Activated B cell treated with CpG ODN at 0.5 μM for 24 hours (primary cell): Measurements from ENCODE around the gene SLC23A3. TPM values are rescaled to one million over a fixed set of nuclear protein-coding genes. Genes with fewer than 3 reads are reported as not detected.

ENCODE experiments used
- ATAC-seq: fragments of 200-7000 bp; cut with Tn5 transposase; one replicate; pipeline ENCODE4 v1.10.0; 2021; ENCODE audit warnings: low read depth, mild to moderate bottlenecking, moderate library complexity
- CTCF ChIA-PET: fragments of 350-600 bp; sonication (Branson Sonifier 250); formaldehyde crosslinking; loops from one replicate; lab custom pipeline; 2021; ENCODE audit warnings: antibody characterized with exemption; lab: Charles Lee
- POLR2A ChIA-PET: fragments of 350-600 bp; sonication (Branson Sonifier 250); formaldehyde crosslinking; loops from one replicate; lab custom pipeline; 2021; ENCODE audit warnings: antibody characterized with exemption; lab: Charles Lee
- DNase-seq: peaks from one replicate; pipeline ENCODE4 v3.0.0; 2022
- H3K27ac Mint-ChIP-seq: one replicate; pipeline ENCODE4 v1.8.0; 2020; ENCODE audit warnings: mixed read lengths
- H3K27me3 Mint-ChIP-seq: one replicate; pipeline ENCODE4 v1.8.0; 2021; ENCODE audit warnings: mixed read lengths
- H3K36me3 Mint-ChIP-seq: one replicate; pipeline ENCODE4 v1.8.0; 2021; ENCODE audit warnings: low read depth, mixed read lengths
- H3K4me1 Mint-ChIP-seq: one replicate; pipeline ENCODE4 v1.8.0; 2021; ENCODE audit warnings: mixed read lengths
- H3K4me3 Mint-ChIP-seq: one replicate; pipeline ENCODE4 v1.8.0; 2020; ENCODE audit warnings: mild to moderate bottlenecking, mixed read lengths
- H3K9me3 Mint-ChIP-seq: one replicate; pipeline ENCODE4 v1.8.0; 2020; ENCODE audit warnings: mixed read lengths
- intact Hi-C: fragments of 100-400 bp; cut with micrococcal nuclease; formaldehyde crosslinking; loops from one replicate; pipeline ENCODE4 v1.15.1; 2024
- total RNA-seq: library from RNA; stranded (reverse); gene quantifications from 2 replicates; pipeline ENCODE4 v1.2.3, GENCODE V29; 2022
- TF ChIP-seq, protein P1 (sequence below): fragments of 200-600 bp; IDR thresholded peaks from one replicate; pipeline ENCODE4 v1.8.0; 2022; ENCODE audit warnings: antibody characterized with exemption, mild to moderate bottlenecking

The SLC23A3 gene
- total RNA-seq, 1 donor from 2014 or later = 4.9 TPM

DNA sequence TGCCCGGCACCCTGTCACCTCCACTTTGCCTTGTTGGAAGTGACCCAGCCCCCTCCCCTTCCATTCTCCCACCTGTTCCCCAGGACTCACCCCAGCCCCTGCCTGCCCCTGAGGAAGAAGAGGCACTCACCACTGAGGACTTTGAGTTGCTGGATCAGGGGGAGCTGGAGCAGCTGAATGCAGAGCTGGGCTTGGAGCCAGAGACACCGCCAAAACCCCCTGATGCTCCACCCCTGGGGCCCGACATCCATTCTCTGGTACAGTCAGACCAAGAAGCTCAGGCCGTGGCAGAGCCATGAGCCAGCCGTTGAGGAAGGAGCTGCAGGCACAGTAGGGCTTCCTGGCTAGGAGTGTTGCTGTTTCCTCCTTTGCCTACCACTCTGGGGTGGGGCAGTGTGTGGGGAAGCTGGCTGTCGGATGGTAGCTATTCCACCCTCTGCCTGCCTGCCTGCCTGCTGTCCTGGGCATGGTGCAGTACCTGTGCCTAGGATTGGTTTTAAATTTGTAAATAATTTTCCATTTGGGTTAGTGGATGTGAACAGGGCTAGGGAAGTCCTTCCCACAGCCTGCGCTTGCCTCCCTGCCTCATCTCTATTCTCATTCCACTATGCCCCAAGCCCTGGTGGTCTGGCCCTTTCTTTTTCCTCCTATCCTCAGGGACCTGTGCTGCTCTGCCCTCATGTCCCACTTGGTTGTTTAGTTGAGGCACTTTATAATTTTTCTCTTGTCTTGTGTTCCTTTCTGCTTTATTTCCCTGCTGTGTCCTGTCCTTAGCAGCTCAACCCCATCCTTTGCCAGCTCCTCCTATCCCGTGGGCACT, 12.7 kb upstream of the SLC23A3 start:
- no peak overlapping the region for H3K4me3 Mint-ChIP-seq
- TF ChIP-seq, protein P1, sequence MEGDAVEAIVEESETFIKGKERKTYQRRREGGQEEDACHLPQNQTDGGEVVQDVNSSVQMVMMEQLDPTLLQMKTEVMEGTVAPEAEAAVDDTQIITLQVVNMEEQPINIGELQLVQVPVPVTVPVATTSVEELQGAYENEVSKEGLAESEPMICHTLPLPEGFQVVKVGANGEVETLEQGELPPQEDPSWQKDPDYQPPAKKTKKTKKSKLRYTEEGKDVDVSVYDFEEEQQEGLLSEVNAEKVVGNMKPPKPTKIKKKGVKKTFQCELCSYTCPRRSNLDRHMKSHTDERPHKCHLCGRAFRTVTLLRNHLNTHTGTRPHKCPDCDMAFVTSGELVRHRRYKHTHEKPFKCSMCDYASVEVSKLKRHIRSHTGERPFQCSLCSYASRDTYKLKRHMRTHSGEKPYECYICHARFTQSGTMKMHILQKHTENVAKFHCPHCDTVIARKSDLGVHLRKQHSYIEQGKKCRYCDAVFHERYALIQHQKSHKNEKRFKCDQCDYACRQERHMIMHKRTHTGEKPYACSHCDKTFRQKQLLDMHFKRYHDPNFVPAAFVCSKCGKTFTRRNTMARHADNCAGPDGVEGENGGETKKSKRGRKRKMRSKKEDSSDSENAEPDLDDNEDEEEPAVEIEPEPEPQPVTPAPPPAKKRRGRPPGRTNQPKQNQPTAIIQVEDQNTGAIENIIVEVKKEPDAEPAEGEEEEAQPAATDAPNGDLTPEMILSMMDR = no peak

DNA sequence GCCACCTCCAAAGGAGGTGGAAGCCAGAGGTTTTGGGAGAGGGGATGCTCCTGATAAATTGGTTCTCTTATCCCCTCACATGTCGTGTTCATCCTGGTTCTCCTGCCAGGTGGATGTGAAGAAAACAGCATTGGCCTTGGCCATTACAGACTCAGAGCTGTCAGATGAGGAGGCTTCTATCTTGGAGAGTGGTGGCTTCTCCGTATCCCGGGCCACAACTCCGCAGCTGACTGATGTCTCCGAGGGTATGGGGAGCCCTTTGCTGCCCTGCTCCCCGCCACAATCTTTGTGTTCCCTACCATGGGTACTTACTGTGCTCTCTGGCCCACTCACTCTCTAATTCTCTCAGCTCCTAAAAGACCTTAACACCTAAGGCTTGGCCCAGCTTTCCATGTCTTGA, 11.7 kb upstream of the SLC23A3 start:
- H3K27me3 Mint-ChIP-seq = no peaks in the 10 kb centered on the region
- ChIA-PET POLR2A (interaction anchor here (0.6 to 4.8 kb wide), 4 partner anchors 25 to 68 kb away, joined by 3 to 35 read pairs (median 5); partner anchors contain the start of gene ZFAND2B), CTCF (interaction anchor here (0.8 to 1.8 kb wide), 4 partner anchors 10 to 113 kb away, joined by 3 to 5 read pairs (median 4); no protein-coding TSS in a partner anchor)
- no peak overlapping the region for H3K4me3 Mint-ChIP-seq
- peaks cover 21% of the 10 kb centered on the region for H3K4me1 Mint-ChIP-seq
- no peak overlapping the region for H3K27ac Mint-ChIP-seq
- TF ChIP-seq, protein P1 = no peak
- no peak for ATAC-seq
- H3K36me3 Mint-ChIP-seq = peaks cover 69% of the 10 kb centered on the region
- DNase-seq = no peak
- intact Hi-C loops = no loop called here
- no peaks in the 10 kb centered on the region for H3K9me3 Mint-ChIP-seq

More for the DNA sequence above, 12.7 kb upstream of the SLC23A3 start:
- ATAC-seq (no peak), DNase-seq (no peak)
- POLR2A ChIA-PET = interaction anchor here (0.7 to 4.8 kb wide), 5 partner anchors 24 to 92 kb away, joined by 4 to 35 read pairs (median 4); partner anchors contain the start of genes TUBA4A, TUBA4B and ZFAND2B
- peaks cover 63% of the 10 kb centered on the region for H3K36me3 Mint-ChIP-seq
- no peak overlapping the region for H3K27ac Mint-ChIP-seq
- intact Hi-C loops = no loop called here
- CTCF ChIA-PET = interaction anchor here (0.7 to 1.6 kb wide), 2 partner anchors 22 to 35 kb away, joined by 3 to 4 read pairs; partner anchors contain the start of gene NHEJ1
- no peaks in the 10 kb centered on the region for H3K9me3 Mint-ChIP-seq
- no peaks in the 10 kb centered on the region for H3K27me3 Mint-ChIP-seq
- H3K4me1 Mint-ChIP-seq = peaks cover 25% of the 10 kb centered on the region

DNA sequence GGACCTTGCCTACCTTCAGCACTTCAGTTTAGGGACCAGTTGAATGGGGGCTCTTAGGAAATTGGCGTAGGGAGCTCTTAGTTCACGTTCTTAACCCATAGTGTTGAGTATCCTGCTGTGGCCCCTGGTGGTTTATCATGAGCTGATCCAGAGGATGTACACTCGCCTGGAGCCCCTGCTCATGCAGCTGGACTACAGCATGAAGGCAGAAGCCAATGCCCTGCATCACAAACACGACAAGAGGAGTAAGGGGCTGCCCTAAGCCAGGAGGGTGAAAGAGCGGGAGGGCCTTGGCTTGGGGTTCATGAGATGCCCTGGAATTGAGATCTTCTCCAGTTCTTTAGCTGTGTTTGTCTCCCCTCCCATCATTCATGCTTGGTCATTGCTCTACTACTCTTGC, 11.1 kb upstream of the SLC23A3 start:
- Mint-ChIP-seq H3K27ac (no peak overlapping the region), H3K4me1 (peaks cover 23% of the 10 kb centered on the region), H3K36me3 (peaks cover 71% of the 10 kb centered on the region), H3K9me3 (no peaks in the 10 kb centered on the region), H3K4me3 (no peak overlapping the region), H3K27me3 (no peaks in the 10 kb centered on the region)
- ChIA-PET CTCF (interaction anchor here (1.2 to 1.8 kb wide), 3 partner anchors 10 to 114 kb away, joined by 3 to 5 read pairs (median 4); no protein-coding TSS in a partner anchor), POLR2A (interaction anchor here (0.6 to 4.8 kb wide), 3 partner anchors 17 to 50 kb away, joined by 3 to 35 read pairs (median 6); partner anchors contain the start of gene ZFAND2B)
- DNase-seq (no peak), ATAC-seq (no peak)
- intact Hi-C loops = no loop called here
- TF ChIP-seq, protein P1 = no peak

DNA sequence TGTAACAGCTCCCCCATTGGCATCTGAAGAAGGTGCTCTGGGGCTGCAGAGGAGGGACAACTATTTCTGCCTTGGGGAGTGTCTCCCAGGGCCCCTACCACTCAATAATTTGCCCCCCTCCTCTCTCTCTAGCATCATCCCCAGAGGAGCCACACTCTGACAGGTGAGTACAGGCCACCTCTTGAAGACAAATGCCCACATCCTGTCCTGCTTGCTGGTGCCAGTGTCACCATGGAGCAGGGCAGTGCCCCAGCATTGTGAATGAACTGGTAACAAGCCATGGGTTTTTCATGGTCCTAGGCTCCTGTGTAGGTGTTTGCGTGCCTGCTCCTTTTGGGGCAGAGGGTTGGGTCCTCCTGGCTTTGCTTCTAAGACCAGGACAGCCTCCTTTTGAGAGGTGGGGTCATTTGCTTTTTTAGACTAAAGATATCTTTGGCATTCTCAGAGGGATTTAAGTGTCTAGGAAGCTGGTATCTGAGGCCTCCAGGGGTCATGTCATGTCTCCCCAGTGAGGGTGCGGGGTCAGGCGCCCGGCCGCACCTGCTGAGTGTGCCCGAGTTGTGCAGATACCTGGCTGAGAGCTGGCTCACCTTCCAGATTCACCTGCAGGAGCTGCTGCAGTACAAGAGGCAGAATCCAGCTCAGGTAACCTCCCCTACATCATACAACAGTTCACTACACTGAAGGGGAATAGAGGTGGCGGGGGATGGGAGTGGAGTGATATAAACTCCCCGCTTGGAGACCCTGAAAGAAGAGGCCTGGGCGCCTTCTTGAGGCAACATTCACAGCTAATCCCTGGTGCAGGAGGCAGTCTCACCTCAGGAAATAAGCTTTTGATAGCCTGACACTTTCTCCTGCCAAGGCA, 10.0 kb upstream of the SLC23A3 start:
- ATAC-seq (no peak), DNase-seq (no peak)
- POLR2A ChIA-PET = interaction anchor here (4.8 kb wide), 1 partner anchor 27 kb away, joined by 35 read pairs; the partner anchor contains the start of gene ZFAND2B
- intact Hi-C loops = loop anchor here (5.0 kb wide), 8 partner anchors 317 to 963 kb away; partner anchors contain the start of genes AAMP, ARPC2, BCS1L and CNOT9
- Mint-ChIP-seq H3K27me3 (no peaks in the 10 kb centered on the region), H3K36me3 (peaks cover 74% of the 10 kb centered on the region), H3K27ac (peak overlapping the region; percentile 7), H3K4me1 (peaks cover 30% of the 10 kb centered on the region), H3K9me3 (no peaks in the 10 kb centered on the region), H3K4me3 (peak overlapping the region; percentile 24)
- TF ChIP-seq, protein P1 = no peak
- CTCF ChIA-PET = interaction anchor here (1.5 to 1.8 kb wide), 2 partner anchors 9 to 115 kb away, joined by 3 to 5 read pairs; no protein-coding TSS in a partner anchor
